HG03066 (cell line): ENCODE results near the gene NFIA.
"Not testable (repeated sequence)": the region's sequence is repeated elsewhere in the genome, so short reads cannot be mapped to it uniquely, and the experiment has no call there.

Experiments used
- ATAC-seq: cut with Tn5 transposase; IDR thresholded peaks from one replicate; pipeline ENCODE4 v1.9.1; 2021; ENCODE audit warnings: low read depth; ENCODE audit not compliant: unreplicated experiment

The NFIA gene

GRCh38 chr1:61263905-61264824, 181.8 kb downstream of the NFIA start:
- no peak for ATAC-seq

- ATAC-seq, result no peak
Measured at GRCh38 chr1:61264825-61265242, 182.5 kb downstream of the NFIA start.

GRCh38 chr1:61265665-61266064, 183.3 kb downstream of the NFIA start:
- no peak for ATAC-seq

GRCh38 chr1:61266738-61267137, 184.4 kb downstream of the NFIA start:
- ATAC-seq, result no peak

- no peak for ATAC-seq
Measured at GRCh38 chr1:61268546-61269240, 186.3 kb downstream of the NFIA start.

GRCh38 chr1:61269602-61270001, 187.2 kb downstream of the NFIA start:
- no peak for ATAC-seq

GRCh38 chr1:61270107-61270506, 187.7 kb downstream of the NFIA start:
- no peak for ATAC-seq

- no peak for ATAC-seq
Measured at GRCh38 chr1:61270761-61271411, 188.5 kb downstream of the NFIA start.

- no peak for ATAC-seq
Measured at GRCh38 chr1:61271412-61271789, 189.0 kb downstream of the NFIA start.

GRCh38 chr1:61273167-61273705, 190.9 kb downstream of the NFIA start:
- no peak for ATAC-seq

GRCh38 chr1:61273861-61274260, 191.5 kb downstream of the NFIA start:
- no peak for ATAC-seq

- no peak for ATAC-seq
Measured at GRCh38 chr1:61274939-61275338, 192.6 kb downstream of the NFIA start.

- ATAC-seq, result no peak
Measured at GRCh38 chr1:61276246-61276645, 193.9 kb downstream of the NFIA start.

GRCh38 chr1:61277121-61277690, 194.8 kb downstream of the NFIA start:
- ATAC-seq, result no peak

GRCh38 chr1:61278503-61278902, 196.1 kb downstream of the NFIA start:
- ATAC-seq, result not testable (repeated sequence)

GRCh38 chr1:61278966-61279365, 196.6 kb downstream of the NFIA start:
- no peak for ATAC-seq

- no peak for ATAC-seq
Measured at GRCh38 chr1:61279570-61279969, 197.2 kb downstream of the NFIA start.

GRCh38 chr1:61280452-61280851, 198.1 kb downstream of the NFIA start:
- no peak for ATAC-seq

- ATAC-seq, result no peak
Measured at GRCh38 chr1:61282387-61282786, 200.0 kb downstream of the NFIA start.

- ATAC-seq, result no peak
Measured at GRCh38 chr1:61284248-61284854, 202.0 kb downstream of the NFIA start.
